HCT116 (cell line): ENCODE results near the gene TMF1. TPM values are rescaled to one million over a fixed set of nuclear protein-coding genes. Genes with fewer than 3 reads are reported as not detected.

ENCODE experiments used
- ATAC-seq: fragments of 200-7000 bp; cut with Tn5 transposase; 2 replicates; pipeline ENCODE4 v1.9.1; 2020; ENCODE audit warnings: mild to moderate bottlenecking, moderate library complexity
- BruUV-seq: library from RNA; stranded (reverse); fragments of 400-500 nt; replicated peaks from 2 replicates; lab custom pipeline; 2021; lab: Mats Ljungman, UMichigan
- CTCF ChIA-PET: fragments of 300-600 bp; sonication (Branson Sonifier 250); formaldehyde crosslinking; loops from one replicate; lab custom pipeline; 2021; ENCODE audit warnings: antibody characterized with exemption; lab: Charles Lee
- POLR2A ChIA-PET: fragments of 300-600, 350-600 bp; sonication (Branson Sonifier 250); formaldehyde crosslinking; loops from one replicate; lab custom pipeline; 2021; ENCODE audit warnings: antibody characterized with exemption; lab: Charles Lee
- RAD21 ChIA-PET, 2 experiments: fragments of 300-600 bp; sonication (Branson Sonifier 250); formaldehyde crosslinking; loops; one replicate each; lab custom pipeline; 2023; ENCODE audit warnings: low total read pairs in 2 of 2; ENCODE audit not compliant: uncharacterized antibody in 2 of 2, unreplicated experiment in 2 of 2, low non-redundant PET in 1 of 2; lab: Charles Lee
- DNase-seq: peaks from one replicate; pipeline ENCODE4 v3.0.0-alpha.2; 2010; ENCODE audit warnings: low read depth, low spot score
- H2AFZ ChIP-seq: fragments of 200-600 bp; shearing (Covaris generic), sonication (generic); 2 replicates; pipeline ENCODE4 v1.6.1; 2017; ENCODE audit warnings: low read depth, mixed run types, mixed read lengths, antibody characterized with exemption, low read length; ENCODE audit not compliant: poor library complexity, severe bottlenecking
- H3K27ac ChIP-seq: 2 replicates; pipeline ENCODE4 v1.5.1; 2012; ENCODE audit warnings: low read depth, low read length
- H3K27me3 ChIP-seq: fragments of 200-600 bp; sonication (generic); 2 replicates; pipeline ENCODE4 v1.6.1; 2016; ENCODE audit warnings: mixed run types, low read length, mixed read lengths; ENCODE audit not compliant: insufficient read depth
- H3K36me3 ChIP-seq, 2 experiments: fragments of 200-500 bp in 1 of 2; fragments of 200-600 bp in 1 of 2; sonication (Bioruptor generic) in 1 of 2; sonication (generic) in 1 of 2; 2 replicates each; pipeline versions ENCODE4 v1.5.1 to v1.6.1; 2014 to 2016; ENCODE audit warnings: low read length in 2 of 2, inconsistent platforms in 1 of 2, mixed read lengths in 1 of 2, mixed run types in 1 of 2; ENCODE audit not compliant: insufficient read depth in 2 of 2, control insufficient read depth in 1 of 2
- H3K4me1 ChIP-seq, 2 experiments: fragments of 200-600 bp in 1 of 2; sonication (generic) in 1 of 2; 2 replicates each; pipeline versions ENCODE4 v1.5.1 to v1.6.1; 2012 to 2017; ENCODE audit warnings: low read length in 2 of 2, inconsistent platforms in 1 of 2, mild to moderate bottlenecking in 1 of 2, mixed read lengths in 1 of 2, mixed run types in 1 of 2, moderate library complexity in 1 of 2; ENCODE audit not compliant: insufficient read depth in 2 of 2, control insufficient read depth in 1 of 2
- H3K4me2 ChIP-seq: fragments of 200-600 bp; sonication (generic); 2 replicates; pipeline ENCODE4 v1.6.1; 2017; ENCODE audit warnings: mixed run types, low read length, mixed read lengths
- H3K4me3 ChIP-seq, 2 experiments: fragments of 200-600 bp in 1 of 2; sonication (generic) in 1 of 2; replicated peaks in 1 of 2; 2 replicates each; pipeline ENCODE4 v1.5.1; 2011 to 2016; ENCODE audit warnings: low read length in 2 of 2, control low read depth in 1 of 2, low read depth in 1 of 2, mild to moderate bottlenecking in 1 of 2, mixed read lengths in 1 of 2, mixed run types in 1 of 2
- H3K79me2 ChIP-seq: fragments of 200-600 bp; sonication (generic); 2 replicates; pipeline ENCODE4 v1.6.1; 2017; ENCODE audit warnings: mild to moderate bottlenecking, mixed run types, low read length, moderate library complexity, mixed read lengths; ENCODE audit not compliant: insufficient read depth
- H3K9ac ChIP-seq: fragments of 200-600 bp; sonication (generic); 2 replicates; pipeline ENCODE4 v1.6.1; 2016; ENCODE audit warnings: low read length, mixed read lengths
- H3K9me2 ChIP-seq: fragments of 200-600 bp; sonication (generic), shearing (Covaris generic); 2 replicates; pipeline ENCODE4 v1.6.1; 2017; ENCODE audit warnings: mixed run types, mild to moderate bottlenecking, moderate library complexity; ENCODE audit not compliant: insufficient read depth
- H3K9me3 ChIP-seq, 2 experiments: fragments of 200-500 bp in 1 of 2; fragments of 200-600 bp in 1 of 2; sonication (Bioruptor generic) in 1 of 2; sonication (generic) in 1 of 2; 2 replicates each; pipeline ENCODE4 v1.6.1; 2014 to 2017; ENCODE audit warnings: low read length in 2 of 2, mixed read lengths in 2 of 2, inconsistent platforms in 1 of 2, low read depth in 1 of 2, mild to moderate bottlenecking in 1 of 2, mixed run types in 1 of 2, moderate library complexity in 1 of 2; ENCODE audit not compliant: control insufficient read depth in 1 of 2, insufficient read depth in 1 of 2
- H4K20me1 ChIP-seq: fragments of 200-600 bp; sonication (generic), shearing (Covaris generic); 2 replicates; pipeline ENCODE4 v1.6.1; 2017; ENCODE audit warnings: mixed run types, mild to moderate bottlenecking, moderate library complexity; ENCODE audit not compliant: insufficient read depth
- EGR1 ChIP-seq: IDR thresholded peaks from 2 replicates; pipeline ENCODE4 v1.6.1; 2012; ENCODE audit warnings: low read depth
- EZH2 ChIP-seq: fragments of 200-600 bp; sonication (generic); IDR thresholded peaks from 2 replicates; pipeline ENCODE4 v1.6.1; 2017; ENCODE audit warnings: antibody characterized with exemption, mixed run types
- JUND ChIP-seq: IDR thresholded peaks from 2 replicates; pipeline ENCODE4 v1.6.1; 2012
- RAD21 ChIP-seq: IDR thresholded peaks from 2 replicates; pipeline ENCODE4 v1.6.1; 2012; ENCODE audit warnings: low read depth, mild to moderate bottlenecking
- ZFX ChIP-seq: fragments of 450-650 bp; IDR thresholded peaks from 2 replicates; pipeline ENCODE4 v1.6.1; 2017
- intact Hi-C: fragments of 100-400 bp; cut with micrococcal nuclease; formaldehyde crosslinking; loops from 2 replicates; pipeline ENCODE4 v1.10.0; 2022
- total RNA-seq: library from RNA; stranded (reverse); gene quantifications from one replicate; pipeline ENCODE4 v1.2.1, GENCODE V29; 2021; ENCODE audit not compliant: unreplicated experiment
- TF ChIP-seq, protein P1 (sequence below), 3 experiments: fragments of 200-600 bp in 1 of 3; sonication (generic) in 1 of 3; IDR thresholded peaks in 2 of 3; conservative IDR thresholded peaks in 1 of 3; 2 replicates each; pipeline ENCODE4 v1.5.1; 2012 to 2017; ENCODE audit warnings: low read depth in 2 of 3, low read length in 2 of 3, antibody characterized with exemption in 1 of 3, borderline replicate concordance in 1 of 3, control low read depth in 1 of 3, mild to moderate bottlenecking in 1 of 3, mixed read lengths in 1 of 3, mixed run types in 1 of 3, moderate library complexity in 1 of 3; ENCODE audit not compliant: insufficient read depth in 1 of 3

The TMF1 gene
- total RNA-seq, 1 experiment from 2014 or later = 27.3 TPM

GRCh38 chr3:69020424-69020823 lies 31.7 kb downstream of the TMF1 start:
- RAD21 ChIA-PET = no interaction called here
- CTCF ChIA-PET = no interaction called here
- H3K9me2 ChIP-seq = no peaks in the 10 kb centered on the region
- ATAC-seq = no peak
- TF ChIP-seq EGR1 = no peak
- TF ChIP-seq JUND = no peak
- no peak for TF ChIP-seq EZH2
- TF ChIP-seq, protein P1, sequence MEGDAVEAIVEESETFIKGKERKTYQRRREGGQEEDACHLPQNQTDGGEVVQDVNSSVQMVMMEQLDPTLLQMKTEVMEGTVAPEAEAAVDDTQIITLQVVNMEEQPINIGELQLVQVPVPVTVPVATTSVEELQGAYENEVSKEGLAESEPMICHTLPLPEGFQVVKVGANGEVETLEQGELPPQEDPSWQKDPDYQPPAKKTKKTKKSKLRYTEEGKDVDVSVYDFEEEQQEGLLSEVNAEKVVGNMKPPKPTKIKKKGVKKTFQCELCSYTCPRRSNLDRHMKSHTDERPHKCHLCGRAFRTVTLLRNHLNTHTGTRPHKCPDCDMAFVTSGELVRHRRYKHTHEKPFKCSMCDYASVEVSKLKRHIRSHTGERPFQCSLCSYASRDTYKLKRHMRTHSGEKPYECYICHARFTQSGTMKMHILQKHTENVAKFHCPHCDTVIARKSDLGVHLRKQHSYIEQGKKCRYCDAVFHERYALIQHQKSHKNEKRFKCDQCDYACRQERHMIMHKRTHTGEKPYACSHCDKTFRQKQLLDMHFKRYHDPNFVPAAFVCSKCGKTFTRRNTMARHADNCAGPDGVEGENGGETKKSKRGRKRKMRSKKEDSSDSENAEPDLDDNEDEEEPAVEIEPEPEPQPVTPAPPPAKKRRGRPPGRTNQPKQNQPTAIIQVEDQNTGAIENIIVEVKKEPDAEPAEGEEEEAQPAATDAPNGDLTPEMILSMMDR (IDR thresholded peaks at IDR 0.05 in 2 of 3, conservative IDR thresholded peaks at IDR 0.05 in 1 of 3; ENCODE audit: borderline replicate concordance in 1 of 3, insufficient read depth in 1 of 3, low read depth in 2 of 3, low read length in 2 of 3) = peak in 2 of 3 experiments; percentile 23 to 46; a peak in 1 of 6 replicates
- TF ChIP-seq, all 23 proteins: peak for 1
- no TSS peak for BruUV-seq
- intact Hi-C loops = no loop called here
- Histone ChIP-seq H3K9me3 (no peaks in the 10 kb centered on the region), H3K4me1 (no peaks in the 10 kb centered on the region), H3K27me3 (no peaks in the 10 kb centered on the region), H2AFZ (no peak overlapping the region), H3K36me3 (peaks cover 7 to 29% of the 10 kb centered on the region in 2 experiments), H4K20me1 (0 out of 2 replicates have a peak, but pooled peaks cover 3% of the 10 kb centered on the region), H3K4me3 (no peak overlapping the region), H3K79me2 (no peaks in the 10 kb centered on the region), H3K9ac (no peak overlapping the region), H3K4me2 (no peak overlapping the region), H3K27ac (no peak overlapping the region)
- POLR2A ChIA-PET = no interaction called here
- no peak for DNase-seq

DNA sequence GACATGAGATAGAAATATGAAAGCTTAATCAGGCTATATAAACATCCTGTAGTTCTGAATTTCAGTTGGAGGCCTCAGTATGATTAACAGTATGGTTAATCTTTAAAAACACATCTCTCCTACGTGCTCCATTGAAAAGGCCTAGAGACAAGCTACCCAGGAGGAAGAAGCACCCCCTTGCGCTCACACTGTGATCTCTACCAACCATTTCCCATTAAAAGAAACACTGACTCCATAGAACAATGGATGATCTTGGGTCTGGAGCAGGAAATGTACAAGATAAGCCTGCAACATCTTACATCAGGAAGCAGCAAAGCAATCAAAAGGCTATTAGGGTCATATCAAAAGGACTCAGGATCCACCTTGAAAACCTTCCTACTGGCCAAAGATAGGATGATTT lies 35.2 kb downstream of the TMF1 start:
- RAD21 ChIA-PET = no interaction called here
- Histone ChIP-seq H3K4me3 (no peak overlapping the region), H2AFZ (no peak overlapping the region), H3K27ac (no peak overlapping the region), H3K4me2 (no peak overlapping the region), H3K9ac (no peak overlapping the region), H3K9me3 (no peaks in the 10 kb centered on the region), H3K9me2 (no peaks in the 10 kb centered on the region), H3K36me3 (peaks cover 0 to under 1% of the 10 kb centered on the region in 2 experiments; a peak in 1 of 4 replicates), H3K79me2 (no peaks in the 10 kb centered on the region), H3K4me1 (peaks cover 4 to 18% of the 10 kb centered on the region in 2 experiments), H3K27me3 (no peaks in the 10 kb centered on the region), H4K20me1 (0 out of 2 replicates have a peak, but pooled peaks cover 3% of the 10 kb centered on the region)
- TF ChIP-seq ZFX = no peak
- no peak for TF ChIP-seq RAD21
- ATAC-seq (no peak), DNase-seq (no peak)
- POLR2A ChIA-PET = no interaction called here
- BruUV-seq = no TSS peak
- intact Hi-C loops = no loop called here
- CTCF ChIA-PET = no interaction called here
